Measurements from ENCODE around the gene ADGRD1. TPM values are rescaled to one million over a fixed set of nuclear protein-coding genes. Genes with fewer than 3 reads are reported as not detected.

The ADGRD1 gene
- total RNA-seq, 1 donor from 2014 or later, result 46.9 TPM

DNA sequence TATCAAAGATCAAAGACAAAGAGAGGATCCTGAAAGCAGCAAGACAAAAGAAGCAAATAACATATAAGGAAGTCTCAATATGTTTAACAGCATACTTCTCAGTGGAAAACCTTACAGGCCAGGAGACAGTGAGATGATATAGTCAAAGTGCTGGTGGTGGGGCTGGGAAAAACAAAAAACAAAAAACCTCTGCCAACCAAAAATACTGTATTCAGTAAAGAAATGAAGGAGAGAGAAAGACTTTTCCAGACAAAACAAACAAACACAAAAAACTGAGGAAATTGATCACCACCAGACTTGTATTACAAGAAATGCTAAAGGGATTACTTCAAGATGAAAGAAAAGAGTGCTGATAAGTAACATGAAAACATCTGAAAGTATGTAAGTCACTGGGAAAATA, 221.2 kb downstream of the ADGRD1 start:
- no peaks in the 10 kb centered on the region for H3K36me3 ChIP-seq
- no peaks in the 10 kb centered on the region for H3K4me1 ChIP-seq
- intact Hi-C loops (cut with DNase I), result no loop called here
- H3K9me3 ChIP-seq, result no peaks in the 10 kb centered on the region
- TF ChIP-seq, protein P1, sequence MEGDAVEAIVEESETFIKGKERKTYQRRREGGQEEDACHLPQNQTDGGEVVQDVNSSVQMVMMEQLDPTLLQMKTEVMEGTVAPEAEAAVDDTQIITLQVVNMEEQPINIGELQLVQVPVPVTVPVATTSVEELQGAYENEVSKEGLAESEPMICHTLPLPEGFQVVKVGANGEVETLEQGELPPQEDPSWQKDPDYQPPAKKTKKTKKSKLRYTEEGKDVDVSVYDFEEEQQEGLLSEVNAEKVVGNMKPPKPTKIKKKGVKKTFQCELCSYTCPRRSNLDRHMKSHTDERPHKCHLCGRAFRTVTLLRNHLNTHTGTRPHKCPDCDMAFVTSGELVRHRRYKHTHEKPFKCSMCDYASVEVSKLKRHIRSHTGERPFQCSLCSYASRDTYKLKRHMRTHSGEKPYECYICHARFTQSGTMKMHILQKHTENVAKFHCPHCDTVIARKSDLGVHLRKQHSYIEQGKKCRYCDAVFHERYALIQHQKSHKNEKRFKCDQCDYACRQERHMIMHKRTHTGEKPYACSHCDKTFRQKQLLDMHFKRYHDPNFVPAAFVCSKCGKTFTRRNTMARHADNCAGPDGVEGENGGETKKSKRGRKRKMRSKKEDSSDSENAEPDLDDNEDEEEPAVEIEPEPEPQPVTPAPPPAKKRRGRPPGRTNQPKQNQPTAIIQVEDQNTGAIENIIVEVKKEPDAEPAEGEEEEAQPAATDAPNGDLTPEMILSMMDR (IDR thresholded peaks at IDR 0.05), result no peak
- DNase-seq (ENCODE audit: low spot score in 2 of 2), result no peak
- H3K27me3 ChIP-seq, result no peaks in the 10 kb centered on the region
- H3K4me3 ChIP-seq, result no peak overlapping the region
- H3K27ac ChIP-seq, result no peak overlapping the region

GRCh38 chr12:131176266-131176665, 222.6 kb downstream of the ADGRD1 start:
- TF ChIP-seq, protein P1 (IDR thresholded peaks at IDR 0.05), result no peak
- H3K36me3 ChIP-seq, result no peaks in the 10 kb centered on the region
- no peaks in the 10 kb centered on the region for H3K9me3 ChIP-seq
- no peak overlapping the region for H3K27ac ChIP-seq
- intact Hi-C loops (cut with DNase I), result no loop called here
- H3K4me1 ChIP-seq, result no peaks in the 10 kb centered on the region
- H3K27me3 ChIP-seq, result no peaks in the 10 kb centered on the region
- DNase-seq (ENCODE audit: low spot score in 2 of 2), result no peak
- H3K4me3 ChIP-seq, result no peak overlapping the region

- Histone ChIP-seq H3K27ac (no peak overlapping the region), H3K9me3 (no peaks in the 10 kb centered on the region), H3K4me3 (no peak overlapping the region), H3K36me3 (no peaks in the 10 kb centered on the region), H3K27me3 (no peaks in the 10 kb centered on the region), H3K4me1 (no peaks in the 10 kb centered on the region)
- no peak for DNase-seq (ENCODE audit: low spot score in 2 of 2)
- intact Hi-C loops (cut with DNase I), result no loop called here
- TF ChIP-seq, protein P1 (IDR thresholded peaks at IDR 0.05), result no peak
These were observed 223.2 kb downstream of the ADGRD1 start for GRCh38 chr12:131176926-131177325.

DNA sequence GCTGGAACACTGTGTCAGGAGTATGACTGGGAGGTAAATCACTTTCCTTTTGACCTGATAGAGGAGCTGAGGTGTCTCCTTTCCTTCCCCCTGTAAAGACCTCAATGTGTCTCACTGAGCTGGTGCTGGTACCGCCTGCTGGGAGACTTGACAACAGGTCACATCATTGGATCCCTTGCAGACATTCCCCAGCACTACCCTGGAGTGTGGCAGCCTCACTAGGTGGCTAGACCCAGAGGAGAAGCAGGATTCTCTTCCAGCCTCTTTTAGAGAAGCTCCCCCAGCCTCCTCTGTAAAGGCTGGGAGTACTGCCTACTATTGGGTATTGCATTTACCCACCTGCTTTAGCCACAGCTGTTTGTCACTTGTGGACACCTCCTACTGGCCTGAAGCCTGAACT, 223.9 kb downstream of the ADGRD1 start:
- TF ChIP-seq, protein P1 (IDR thresholded peaks at IDR 0.05), result no peak
- intact Hi-C loops (cut with DNase I), result no loop called here
- Histone ChIP-seq H3K4me3 (no peak overlapping the region), H3K27me3 (no peaks in the 10 kb centered on the region), H3K27ac (no peak overlapping the region), H3K4me1 (no peaks in the 10 kb centered on the region), H3K36me3 (no peaks in the 10 kb centered on the region), H3K9me3 (no peaks in the 10 kb centered on the region)
- DNase-seq (ENCODE audit: low spot score in 2 of 2), result peak in 1 of 2 donors; percentile 49

DNA sequence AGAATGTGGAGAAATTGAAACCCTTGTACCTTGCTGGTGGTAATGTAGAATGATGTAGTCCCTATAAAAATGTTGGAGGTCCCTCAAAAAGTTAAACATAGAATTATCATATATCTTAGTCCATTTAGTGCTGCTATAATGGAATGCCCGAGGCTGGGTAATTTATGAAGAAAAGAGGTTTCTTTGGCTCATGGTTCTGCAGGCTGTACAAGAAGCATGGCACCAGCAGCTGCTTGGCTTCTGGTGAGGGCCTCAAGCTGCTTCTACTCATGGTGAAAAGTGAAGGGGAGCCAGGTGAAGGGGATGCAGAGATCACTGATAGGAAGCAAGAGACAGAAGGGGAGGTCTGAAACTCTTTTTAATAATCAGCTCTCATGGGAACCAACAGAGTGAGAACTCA, 233.9 kb downstream of the ADGRD1 start:
- Histone ChIP-seq H3K27ac (no peak overlapping the region), H3K4me1 (no peaks in the 10 kb centered on the region), H3K27me3 (no peaks in the 10 kb centered on the region), H3K4me3 (no peak overlapping the region), H3K9me3 (no peaks in the 10 kb centered on the region), H3K36me3 (no peaks in the 10 kb centered on the region)
- no peak for DNase-seq (ENCODE audit: low spot score in 2 of 2)
- intact Hi-C loops (cut with DNase I), result no loop called here
- TF ChIP-seq, protein P1 (IDR thresholded peaks at IDR 0.05), result no peak
